ENCODE data around the gene RHBDL3.
"Not testable (repeated sequence)": the region's sequence is repeated elsewhere in the genome, so short reads cannot be mapped to it uniquely, and the experiment has no call there.

Gene RHBDL3

GRCh38 chr17:32265192-32265923 is at the start of gene RHBDL3:
Gene RHBDL3, plus strand, starts transcription at chr17:32265832. Its CDS starts 358 bp downstream, at chr17:32266190.
- peak; percentile 73 for DNase-seq (ENCODE audit: low spot score)

GRCh38 chr17:32222621-32223020 is 43.0 kb upstream of the RHBDL3 start:
- DNase-seq (ENCODE audit: low spot score): peak; percentile 24

- no peak for DNase-seq (ENCODE audit: low spot score)
These were observed 41.9 kb upstream of the RHBDL3 start for GRCh38 chr17:32223703-32224102.

GRCh38 chr17:32226886-32227285 is 38.7 kb upstream of the RHBDL3 start:
- peak; percentile 26 for DNase-seq (ENCODE audit: low spot score)

- peak; percentile 53 for DNase-seq (ENCODE audit: low spot score)
These were observed 37.7 kb upstream of the RHBDL3 start for GRCh38 chr17:32227910-32228309.

GRCh38 chr17:32235588-32235987 is 30.0 kb upstream of the RHBDL3 start:
- DNase-seq (ENCODE audit: low spot score): no peak

GRCh38 chr17:32239456-32239855 is 26.2 kb upstream of the RHBDL3 start:
- no peak for DNase-seq (ENCODE audit: low spot score)

GRCh38 chr17:32240750-32241149 is 24.9 kb upstream of the RHBDL3 start:
- peak; percentile 46 for DNase-seq (ENCODE audit: low spot score)

- DNase-seq (ENCODE audit: low spot score): no peak
These were observed 24.0 kb upstream of the RHBDL3 start for GRCh38 chr17:32241640-32242039.

- no peak for DNase-seq (ENCODE audit: low spot score)
These were observed 16.2 kb upstream of the RHBDL3 start for GRCh38 chr17:32249475-32249874.

- DNase-seq (ENCODE audit: low spot score): peak; percentile 85
These were observed 12.5 kb upstream of the RHBDL3 start for GRCh38 chr17:32253117-32253611.

- DNase-seq (ENCODE audit: low spot score): no peak
These were observed 9.5 kb upstream of the RHBDL3 start for GRCh38 chr17:32256012-32256700.

- no peak for DNase-seq (ENCODE audit: low spot score)
These were observed 9.0 kb upstream of the RHBDL3 start for GRCh38 chr17:32256701-32257019.

- peak; percentile 24 for DNase-seq (ENCODE audit: low spot score)
These were observed 7.1 kb upstream of the RHBDL3 start for GRCh38 chr17:32258383-32259140.

GRCh38 chr17:32259586-32259985 is 6.0 kb upstream of the RHBDL3 start:
- no peak for DNase-seq (ENCODE audit: low spot score)

GRCh38 chr17:32261417-32261736 is 4.3 kb upstream of the RHBDL3 start:
- DNase-seq (ENCODE audit: low spot score): no peak

GRCh38 chr17:32261936-32262510 is 3.6 kb upstream of the RHBDL3 start:
- no peak for DNase-seq (ENCODE audit: low spot score)

GRCh38 chr17:32263515-32263914 is 2.1 kb upstream of the RHBDL3 start:
- DNase-seq (ENCODE audit: low spot score): not testable (repeated sequence)

- DNase-seq (ENCODE audit: low spot score): no peak
These were observed 1.4 kb upstream of the RHBDL3 start for GRCh38 chr17:32264140-32264799.

GRCh38 chr17:32264823-32265191 is 825 bp upstream of the RHBDL3 start:
- no peak for DNase-seq (ENCODE audit: low spot score)

GRCh38 chr17:32266051-32266388 is 388 bp downstream of the RHBDL3 start:
- DNase-seq (ENCODE audit: low spot score): no peak

Data from iPS-NIHi11 (cell line).